ENCODE data around the gene MICU1.

The MICU1 gene

GRCh38 chr10:72626444-72626754 lies 520 bp upstream of the MICU1 start:
- DNase-seq (ENCODE audit: low spot score) = no peak

- no peak for DNase-seq (ENCODE audit: low spot score)
Observed at GRCh38 chr10:72625276-72625607, 637 bp downstream of the MICU1 start.

GRCh38 chr10:72622271-72622670 lies 3.6 kb downstream of the MICU1 start:
- no peak for DNase-seq (ENCODE audit: low spot score)

- DNase-seq (ENCODE audit: low spot score) = no peak
Observed at GRCh38 chr10:72616716-72617115, 9.2 kb downstream of the MICU1 start.

GRCh38 chr10:72615970-72616369 lies 9.9 kb downstream of the MICU1 start:
- DNase-seq (ENCODE audit: low spot score) = no peak

- DNase-seq (ENCODE audit: low spot score) = no peak
Observed at GRCh38 chr10:72612203-72612826, 13.6 kb downstream of the MICU1 start.

- DNase-seq (ENCODE audit: low spot score) = no peak
Observed at GRCh38 chr10:72611783-72612182, 14.1 kb downstream of the MICU1 start.

GRCh38 chr10:72610466-72610865 lies 15.4 kb downstream of the MICU1 start:
- no peak for DNase-seq (ENCODE audit: low spot score)

- no peak for DNase-seq (ENCODE audit: low spot score)
Observed at GRCh38 chr10:72605122-72605521, 20.8 kb downstream of the MICU1 start.

GRCh38 chr10:72601144-72601543 lies 24.7 kb downstream of the MICU1 start:
- no peak for DNase-seq (ENCODE audit: low spot score)

GRCh38 chr10:72598769-72599701 lies 26.8 kb downstream of the MICU1 start:
- DNase-seq (ENCODE audit: low spot score) = no peak

GRCh38 chr10:72597897-72598296 lies 28.0 kb downstream of the MICU1 start:
- DNase-seq (ENCODE audit: low spot score) = no peak

GRCh38 chr10:72595436-72595835 lies 30.4 kb downstream of the MICU1 start:
- DNase-seq (ENCODE audit: low spot score) = no peak

- DNase-seq (ENCODE audit: low spot score) = no peak
Observed at GRCh38 chr10:72593963-72594362, 31.9 kb downstream of the MICU1 start.

- DNase-seq (ENCODE audit: low spot score) = no peak
Observed at GRCh38 chr10:72588266-72588665, 37.6 kb downstream of the MICU1 start.

GRCh38 chr10:72587568-72587967 lies 38.3 kb downstream of the MICU1 start:
- no peak for DNase-seq (ENCODE audit: low spot score)

- no peak for DNase-seq (ENCODE audit: low spot score)
Observed at GRCh38 chr10:72574636-72575035, 51.2 kb downstream of the MICU1 start.

GRCh38 chr10:72573079-72573478 lies 52.8 kb downstream of the MICU1 start:
- no peak for DNase-seq (ENCODE audit: low spot score)

- no peak for DNase-seq (ENCODE audit: low spot score)
Observed at GRCh38 chr10:72567889-72568640, 57.8 kb downstream of the MICU1 start.

- no peak for DNase-seq (ENCODE audit: low spot score)
Observed at GRCh38 chr10:72567421-72567820, 58.5 kb downstream of the MICU1 start.

- DNase-seq (ENCODE audit: low spot score) = no peak
Observed at GRCh38 chr10:72564596-72564995, 61.3 kb downstream of the MICU1 start.

- DNase-seq (ENCODE audit: low spot score) = no peak
Observed at GRCh38 chr10:72563327-72563932, 62.4 kb downstream of the MICU1 start.

- DNase-seq (ENCODE audit: low spot score) = no peak
Observed at GRCh38 chr10:72561745-72562166, 64.1 kb downstream of the MICU1 start.
